ENCODE measurements around the gene BFSP1.
A peak's percentile ranks its signal among the peaks of the same experiment; 100 is the strongest.

Gene BFSP1

GRCh38 chr20:17542993-17543412 is 11.8 kb upstream of the BFSP1 start:
- H3K79me1 ChIP-seq (ENCODE audit: low read length) = peaks cover 2% of the 10 kb centered on the region
- no peak overlapping the region for H3K4ac ChIP-seq (ENCODE audit: low read depth, low read length)
- no peak overlapping the region for H3K4me2 ChIP-seq (ENCODE audit: low read length)
- no peak overlapping the region for H2BK12ac ChIP-seq (ENCODE audit: low read length)
- no peak overlapping the region for H2AFZ ChIP-seq (ENCODE audit: insufficient read depth, low read length, poor library complexity)
- H4K91ac ChIP-seq (ENCODE audit: low read depth, low read length) = no peak overlapping the region
- H3K18ac ChIP-seq (ENCODE audit: low read length) = no peak overlapping the region
- H4K8ac ChIP-seq (ENCODE audit: low read depth, low read length) = no peak overlapping the region
- no peak overlapping the region for H3K9ac ChIP-seq (ENCODE audit: low read length)
- H3K27ac ChIP-seq (ENCODE audit: low read depth, low read length) = no peak overlapping the region
- H3K4me3 ChIP-seq (ENCODE audit: low read depth, low read length) = no peak overlapping the region
- no peaks in the 10 kb centered on the region for H3K36me3 ChIP-seq (ENCODE audit: control insufficient read depth in 1 of 2, insufficient read depth in 2 of 2, low read length in 2 of 2)
- H2BK120ac ChIP-seq (ENCODE audit: insufficient read depth, low read length, poor library complexity) = no peak overlapping the region
- no peak overlapping the region for H2BK5ac ChIP-seq (ENCODE audit: low read depth, low read length, poor library complexity)
- H3K9me3 ChIP-seq (ENCODE audit: insufficient read depth, low read depth, low read length) = no peaks in the 10 kb centered on the region
- H3K23ac ChIP-seq (ENCODE audit: low read length) = no peak overlapping the region
- no peak overlapping the region for H4K12ac ChIP-seq (ENCODE audit: low read depth, low read length)
- H3K14ac ChIP-seq (ENCODE audit: low read length) = no peak overlapping the region
- no peak for DNase-seq
- no peak overlapping the region for H2AK5ac ChIP-seq (ENCODE audit: low read length)
- H3K79me2 ChIP-seq (ENCODE audit: control insufficient read depth, insufficient read depth, low read length, poor library complexity) = no peaks in the 10 kb centered on the region
- no CpG with 5 or more reads among the region's 4 CpGs for WGBS (ENCODE audit: extremely low coverage, insufficient coverage, insufficient read length)
- no peaks in the 10 kb centered on the region for H3K27me3 ChIP-seq (ENCODE audit: insufficient read depth, low read length)
- H3K4me1 ChIP-seq (ENCODE audit: control insufficient read depth in 1 of 2, insufficient read depth in 2 of 2, low read length in 2 of 2) = peaks cover 3 to 10% of the 10 kb centered on the region in 2 experiments

- Histone ChIP-seq H3K79me1 (ENCODE audit: low read length) (peaks cover 2% of the 10 kb centered on the region), H3K9me3 (ENCODE audit: insufficient read depth, low read depth, low read length) (no peaks in the 10 kb centered on the region), H2BK12ac (ENCODE audit: low read length) (no peak overlapping the region), H3K79me2 (ENCODE audit: control insufficient read depth, insufficient read depth, low read length, poor library complexity) (no peaks in the 10 kb centered on the region), H3K9ac (ENCODE audit: low read length) (no peak overlapping the region), H3K4ac (ENCODE audit: low read depth, low read length) (no peak overlapping the region), H2AFZ (ENCODE audit: insufficient read depth, low read length, poor library complexity) (no peak overlapping the region), H3K23ac (ENCODE audit: low read length) (no peak overlapping the region), H3K14ac (ENCODE audit: low read length) (no peak overlapping the region), H3K27me3 (ENCODE audit: insufficient read depth, low read length) (no peaks in the 10 kb centered on the region), H2BK120ac (ENCODE audit: insufficient read depth, low read length, poor library complexity) (no peak overlapping the region), H2AK5ac (ENCODE audit: low read length) (no peak overlapping the region), H3K27ac (ENCODE audit: low read depth, low read length) (no peak overlapping the region), H4K12ac (ENCODE audit: low read depth, low read length) (no peak overlapping the region), H3K4me3 (ENCODE audit: low read depth, low read length) (no peak overlapping the region), H4K91ac (ENCODE audit: low read depth, low read length) (no peak overlapping the region), H3K4me1 (ENCODE audit: control insufficient read depth in 1 of 2, insufficient read depth in 2 of 2, low read length in 2 of 2) (peaks cover 3 to 10% of the 10 kb centered on the region in 2 experiments), H3K4me2 (ENCODE audit: low read length) (no peak overlapping the region), H2BK5ac (ENCODE audit: low read depth, low read length, poor library complexity) (no peak overlapping the region), H3K36me3 (ENCODE audit: control insufficient read depth in 1 of 2, insufficient read depth in 2 of 2, low read length in 2 of 2) (no peaks in the 10 kb centered on the region), H4K8ac (ENCODE audit: low read depth, low read length) (no peak overlapping the region), H3K18ac (ENCODE audit: low read length) (no peak overlapping the region)
- WGBS (ENCODE audit: extremely low coverage, insufficient coverage, insufficient read length) = no CpG with 5 or more reads among the region's 1 CpG
- DNase-seq = no peak
Observed at GRCh38 chr20:17542481-17542880, 11.3 kb upstream of the BFSP1 start.

- H3K36me3 ChIP-seq (ENCODE audit: control insufficient read depth in 1 of 2, insufficient read depth in 2 of 2, low read length in 2 of 2) = no peaks in the 10 kb centered on the region
- no peaks in the 10 kb centered on the region for H3K9me3 ChIP-seq (ENCODE audit: insufficient read depth, low read depth, low read length)
- no peak overlapping the region for H3K4me2 ChIP-seq (ENCODE audit: low read length)
- H2AFZ ChIP-seq (ENCODE audit: insufficient read depth, low read length, poor library complexity) = no peak overlapping the region
- H4K12ac ChIP-seq (ENCODE audit: low read depth, low read length) = no peak overlapping the region
- no peak overlapping the region for H2BK120ac ChIP-seq (ENCODE audit: insufficient read depth, low read length, poor library complexity)
- no peaks in the 10 kb centered on the region for H3K79me2 ChIP-seq (ENCODE audit: control insufficient read depth, insufficient read depth, low read length, poor library complexity)
- no peak overlapping the region for H3K23ac ChIP-seq (ENCODE audit: low read length)
- no peaks in the 10 kb centered on the region for H3K27me3 ChIP-seq (ENCODE audit: insufficient read depth, low read length)
- no peak overlapping the region for H4K8ac ChIP-seq (ENCODE audit: low read depth, low read length)
- no CpG with 5 or more reads among the region's 5 CpGs for WGBS (ENCODE audit: extremely low coverage, insufficient coverage, insufficient read length)
- H2AK5ac ChIP-seq (ENCODE audit: low read length) = no peak overlapping the region
- H4K91ac ChIP-seq (ENCODE audit: low read depth, low read length) = no peak overlapping the region
- no peak overlapping the region for H3K4ac ChIP-seq (ENCODE audit: low read depth, low read length)
- no peak overlapping the region for H3K9ac ChIP-seq (ENCODE audit: low read length)
- H3K18ac ChIP-seq (ENCODE audit: low read length) = no peak overlapping the region
- no peak overlapping the region for H2BK5ac ChIP-seq (ENCODE audit: low read depth, low read length, poor library complexity)
- peaks cover 4% of the 10 kb centered on the region for H3K79me1 ChIP-seq (ENCODE audit: low read length)
- peaks cover 6 to 10% of the 10 kb centered on the region in 2 experiments for H3K4me1 ChIP-seq (ENCODE audit: control insufficient read depth in 1 of 2, insufficient read depth in 2 of 2, low read length in 2 of 2)
- H3K14ac ChIP-seq (ENCODE audit: low read length) = no peak overlapping the region
- no peak overlapping the region for H3K4me3 ChIP-seq (ENCODE audit: low read depth, low read length)
- no peak overlapping the region for H2BK12ac ChIP-seq (ENCODE audit: low read length)
- DNase-seq = peak; percentile 83 to 97
- H3K27ac ChIP-seq (ENCODE audit: low read depth, low read length) = no peak overlapping the region
Observed at GRCh38 chr20:17541996-17542395, 10.8 kb upstream of the BFSP1 start.

DNA sequence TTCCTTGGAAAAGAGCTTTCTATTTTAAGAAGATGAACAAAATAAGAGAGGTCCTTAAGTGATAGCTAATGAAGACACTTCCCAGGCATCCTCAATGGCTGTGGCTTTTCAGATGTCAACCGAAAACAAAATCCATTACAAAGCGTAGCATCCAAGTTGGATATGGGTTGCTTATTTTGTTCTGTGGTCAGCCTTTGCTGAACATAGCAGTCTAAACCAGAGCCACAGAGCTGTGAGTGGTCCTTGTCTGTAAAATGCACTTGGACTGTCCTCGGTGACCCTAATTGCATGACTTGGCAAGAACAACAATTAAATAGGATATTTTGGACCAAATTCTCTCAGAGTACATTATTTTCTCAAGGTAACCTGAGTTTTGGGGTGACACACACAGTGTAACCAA is 10.4 kb upstream of the BFSP1 start:
- Histone ChIP-seq H3K4me2 (ENCODE audit: low read length) (no peak overlapping the region), H3K27me3 (ENCODE audit: insufficient read depth, low read length) (no peaks in the 10 kb centered on the region), H3K4ac (ENCODE audit: low read depth, low read length) (no peak overlapping the region), H3K9ac (ENCODE audit: low read length) (no peak overlapping the region), H2AK5ac (ENCODE audit: low read length) (no peak overlapping the region), H2BK120ac (ENCODE audit: insufficient read depth, low read length, poor library complexity) (no peak overlapping the region), H3K27ac (ENCODE audit: low read depth, low read length) (no peak overlapping the region), H3K79me1 (ENCODE audit: low read length) (peaks cover 4% of the 10 kb centered on the region), H3K36me3 (ENCODE audit: control insufficient read depth in 1 of 2, insufficient read depth in 2 of 2, low read length in 2 of 2) (no peaks in the 10 kb centered on the region), H2BK12ac (ENCODE audit: low read length) (no peak overlapping the region), H3K23ac (ENCODE audit: low read length) (no peak overlapping the region), H3K9me3 (ENCODE audit: insufficient read depth, low read depth, low read length) (no peaks in the 10 kb centered on the region), H4K91ac (ENCODE audit: low read depth, low read length) (no peak overlapping the region), H3K18ac (ENCODE audit: low read length) (no peak overlapping the region), H4K8ac (ENCODE audit: low read depth, low read length) (no peak overlapping the region), H3K4me1 (ENCODE audit: control insufficient read depth in 1 of 2, insufficient read depth in 2 of 2, low read length in 2 of 2) (peaks cover 6 to 10% of the 10 kb centered on the region in 2 experiments), H3K4me3 (ENCODE audit: low read depth, low read length) (no peak overlapping the region), H2BK5ac (ENCODE audit: low read depth, low read length, poor library complexity) (no peak overlapping the region), H3K79me2 (ENCODE audit: control insufficient read depth, insufficient read depth, low read length, poor library complexity) (no peaks in the 10 kb centered on the region), H4K12ac (ENCODE audit: low read depth, low read length) (no peak overlapping the region), H2AFZ (ENCODE audit: insufficient read depth, low read length, poor library complexity) (no peak overlapping the region), H3K14ac (ENCODE audit: low read length) (no peak overlapping the region)
- no CpG with 5 or more reads among the region's 3 CpGs for WGBS (ENCODE audit: extremely low coverage, insufficient coverage, insufficient read length)
- no peak for DNase-seq
